Esophagus squamous epithelium (tissue), 4 donors: ENCODE data around the gene SLC25A34.

Source experiments
- CTCF ChIP-seq, 6 experiments: fragments of 450-650 bp in 4 of 6; fragments of 200-600 bp in 2 of 6; sonication (generic) in 2 of 6; IDR thresholded peaks; one replicate each; pipeline ENCODE4 v1.5.1; 2016 to 2019; ENCODE audit warnings: antibody characterized with exemption in 6 of 6, mild to moderate bottlenecking in 4 of 6, moderate library complexity in 4 of 6
- POLR2A ChIP-seq, 4 donors: fragments of 450-650 bp; IDR thresholded peaks; one replicate each; pipeline ENCODE4 v1.6.1; 2017; ENCODE audit warnings: antibody characterized with exemption in 4 of 4, mild to moderate bottlenecking in 4 of 4, moderate library complexity in 3 of 4

DNA sequence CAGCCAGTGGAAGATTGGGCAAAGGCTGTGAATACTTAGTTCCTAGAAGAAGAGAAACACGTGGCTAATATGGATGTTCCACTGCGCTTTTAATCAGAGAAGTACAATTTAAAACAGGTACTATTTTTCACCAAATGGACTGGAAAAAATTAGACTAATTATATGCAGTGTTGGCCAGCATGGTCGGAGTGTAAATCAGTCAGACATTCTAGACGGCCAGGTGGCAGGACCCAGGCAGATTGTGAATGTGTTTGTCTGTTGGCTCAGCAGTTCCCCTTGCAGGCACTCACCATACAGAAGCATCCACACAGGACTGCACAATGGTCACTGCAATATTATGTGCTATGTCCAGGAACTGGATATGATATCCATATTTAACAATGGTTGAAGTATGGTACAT, 23.9 kb upstream of the SLC25A34 start:
- no peak for TF ChIP-seq POLR2A (IDR thresholded peaks at IDR 0.05)
- no peak for TF ChIP-seq CTCF (IDR thresholded peaks at IDR 0.05)
